H9 (cell line): ENCODE data around the gene ZNF646. TPM values are rescaled to one million over a fixed set of nuclear protein-coding genes. Genes with fewer than 3 reads are reported as not detected.
A peak's percentile ranks its signal among the peaks of the same experiment; 100 is the strongest.

Experiments
- DNase-seq: peaks from one replicate; pipeline ENCODE4 v3.0.0-alpha.2; 2017
- H2AFZ ChIP-seq: one replicate; pipeline ENCODE4 v1.6.1; 2013; ENCODE audit warnings: mild to moderate bottlenecking, low read length, control low read depth, moderate library complexity
- H2AK5ac ChIP-seq: 2 replicates; pipeline ENCODE4 v1.6.1; 2013; ENCODE audit warnings: low read length, control low read depth, mixed read lengths; ENCODE audit not compliant: insufficient read length
- H2BK120ac ChIP-seq: one replicate; pipeline ENCODE4 v1.6.1; 2013; ENCODE audit warnings: low read depth, mild to moderate bottlenecking, low read length, control low read depth, inconsistent platforms; ENCODE audit not compliant: poor library complexity, severe bottlenecking
- H2BK12ac ChIP-seq: 2 replicates; pipeline ENCODE4 v1.6.1; 2013; ENCODE audit warnings: low read length, control low read depth, mixed read lengths, low read depth; ENCODE audit not compliant: insufficient read length
- H2BK15ac ChIP-seq: 2 replicates; pipeline ENCODE4 v1.6.1; 2013; ENCODE audit warnings: low read depth, low read length, control low read depth
- H2BK20ac ChIP-seq: one replicate; pipeline ENCODE4 v1.6.1; 2013; ENCODE audit warnings: low read depth, mild to moderate bottlenecking, low read length, control low read depth, inconsistent platforms; ENCODE audit not compliant: poor library complexity, severe bottlenecking
- H2BK5ac ChIP-seq: 2 replicates; pipeline ENCODE4 v1.6.1; 2013; ENCODE audit warnings: low read length, control low read depth, mixed read lengths; ENCODE audit not compliant: insufficient read length
- H3K14ac ChIP-seq: 2 replicates; pipeline ENCODE4 v1.6.1; 2013; ENCODE audit warnings: low read length, control low read depth; ENCODE audit not compliant: insufficient read depth
- H3K18ac ChIP-seq: 2 replicates; pipeline ENCODE4 v1.6.1; 2013; ENCODE audit warnings: low read depth, mild to moderate bottlenecking, mixed read lengths, low read length, control low read depth; ENCODE audit not compliant: insufficient read length
- H3K23ac ChIP-seq: 2 replicates; pipeline ENCODE4 v1.6.1; 2013; ENCODE audit warnings: low read length, control low read depth, mixed read lengths, low read depth; ENCODE audit not compliant: insufficient read length
- H3K23me2 ChIP-seq: 2 replicates; pipeline ENCODE4 v1.6.1; 2013; ENCODE audit warnings: low read depth, mild to moderate bottlenecking, mixed read lengths, low read length, control low read depth; ENCODE audit not compliant: insufficient read length, poor library complexity, severe bottlenecking
- H3K27ac ChIP-seq: 2 replicates; pipeline ENCODE4 v1.5.1; 2013; ENCODE audit warnings: low read length, control low read depth, mixed read lengths, low read depth; ENCODE audit not compliant: insufficient read length
- H3K27me3 ChIP-seq: 2 replicates; pipeline ENCODE4 v1.6.1; 2013; ENCODE audit warnings: low read length, control low read depth, inconsistent platforms; ENCODE audit not compliant: insufficient read depth
- H3K4ac ChIP-seq: 2 replicates; pipeline ENCODE4 v1.6.1; 2013; ENCODE audit warnings: low read depth, mild to moderate bottlenecking, control low read depth, inconsistent platforms, low read length, moderate library complexity
- H3K4me1 ChIP-seq: 2 replicates; pipeline ENCODE4 v1.6.1; 2013; ENCODE audit warnings: low read length, control low read depth, inconsistent platforms; ENCODE audit not compliant: insufficient read depth
- H3K4me2 ChIP-seq: 2 replicates; pipeline ENCODE4 v1.6.1; 2013; ENCODE audit warnings: low read length, control low read depth, mixed read lengths; ENCODE audit not compliant: insufficient read length, insufficient read depth
- H3K56ac ChIP-seq: 2 replicates; pipeline ENCODE4 v1.6.1; 2013; ENCODE audit warnings: low read depth, mild to moderate bottlenecking, mixed read lengths, low read length, control low read depth; ENCODE audit not compliant: insufficient read length
- H3K79me1 ChIP-seq: 2 replicates; pipeline ENCODE4 v1.6.1; 2013; ENCODE audit warnings: low read depth, mild to moderate bottlenecking, moderate library complexity, low read length, control low read depth, inconsistent platforms; ENCODE audit not compliant: insufficient read depth, poor library complexity, severe bottlenecking
- H3K79me2 ChIP-seq: 2 replicates; pipeline ENCODE4 v1.6.1; 2013; ENCODE audit warnings: low read length, control low read depth, inconsistent platforms; ENCODE audit not compliant: insufficient read depth
- H3K9ac ChIP-seq: 2 replicates; pipeline ENCODE4 v1.6.1; 2013; ENCODE audit warnings: low read length, control low read depth, mixed read lengths; ENCODE audit not compliant: insufficient read length; ENCODE audit errors: extremely low read depth
- H3K9me3 ChIP-seq: one replicate; pipeline ENCODE4 v1.6.1; 2013; ENCODE audit warnings: low read depth, low read length, inconsistent platforms; ENCODE audit not compliant: control insufficient read depth
- H3T11ph ChIP-seq: one replicate; pipeline ENCODE4 v1.6.1; 2013; ENCODE audit warnings: mild to moderate bottlenecking, low read length, control low read depth, inconsistent platforms
- H4K20me1 ChIP-seq: one replicate; pipeline ENCODE4 v1.6.1; 2013; ENCODE audit not compliant: control insufficient read depth, insufficient read length, insufficient read depth
- H4K5ac ChIP-seq: 2 replicates; pipeline ENCODE4 v1.6.1; 2013; ENCODE audit warnings: low read depth, mild to moderate bottlenecking, mixed read lengths, low read length, control low read depth; ENCODE audit not compliant: insufficient read length
- H4K8ac ChIP-seq: replicated peaks from 2 replicates; pipeline ENCODE4 v1.6.1; 2013; ENCODE audit warnings: low read length, control low read depth, mixed read lengths, low read depth; ENCODE audit not compliant: insufficient read length
- H4K91ac ChIP-seq: 2 replicates; pipeline ENCODE4 v1.6.1; 2013; ENCODE audit warnings: low read depth, mild to moderate bottlenecking, moderate library complexity, mixed read lengths, low read length, control low read depth; ENCODE audit not compliant: insufficient read length
- H3K27ac Mint-ChIP-seq, 3 experiments: 2 replicates in 2 of 3; 3 replicates in 1 of 3; pipeline ENCODE4 v1.8.0; 2020 to 2021; ENCODE audit warnings: mixed read lengths in 3 of 3, mild to moderate bottlenecking in 1 of 3, moderate library complexity in 1 of 3
- H3K27me3 Mint-ChIP-seq: 2 replicates; pipeline ENCODE4 v1.8.0; 2021; ENCODE audit warnings: low read depth, mild to moderate bottlenecking, moderate library complexity, mixed read lengths
- H3K36me3 Mint-ChIP-seq, 3 experiments: 2 replicates in 2 of 3; 3 replicates in 1 of 3; pipeline ENCODE4 v1.8.0; 2020 to 2021; ENCODE audit warnings: low read depth in 3 of 3, mixed read lengths in 3 of 3; ENCODE audit not compliant: insufficient read depth in 1 of 3
- H3K4me1 Mint-ChIP-seq, 2 experiments: 2 replicates each; pipeline ENCODE4 v1.8.0; 2020; ENCODE audit warnings: mixed read lengths in 2 of 2
- H3K4me3 Mint-ChIP-seq, 2 experiments: 2 replicates in 1 of 2; 3 replicates in 1 of 2; pipeline ENCODE4 v1.8.0; 2020 to 2021; ENCODE audit warnings: mild to moderate bottlenecking in 2 of 2, mixed read lengths in 2 of 2, moderate library complexity in 1 of 2
- H3K9me3 Mint-ChIP-seq, 2 experiments: 2 replicates in 1 of 2; 3 replicates in 1 of 2; pipeline ENCODE4 v1.8.0; 2020; ENCODE audit warnings: mild to moderate bottlenecking in 2 of 2, mixed read lengths in 2 of 2, moderate library complexity in 1 of 2
- WGBS: extraction: QIAGEN DNeasy Blood & Tissue Kit; methylation state at CpG from one replicate; pipeline ENCODE4 v1.1.7; 2013; ENCODE audit warnings: missing lambda C conversion rate, low lambda C conversion rate, mixed read lengths; ENCODE audit not compliant: insufficient read length; ENCODE audit errors: extremely low coverage; 5-methylcytosine and 5-hydroxymethylcytosine counted together
- total RNA-seq: library from RNA; stranded (reverse); gene quantifications from 2 replicates; pipeline ENCODE4 v1.2.1, GENCODE V29; 2021
- TF ChIP-seq, protein P1 (sequence below): fragments of 200-600 bp; sonication (generic); conservative IDR thresholded peaks from 3 replicates; pipeline ENCODE4 v1.8.0; 2021; ENCODE audit warnings: antibody characterized with exemption, mild to moderate bottlenecking

The ZNF646 gene
- total RNA-seq, 1 experiment from 2014 or later: 29.2 TPM

DNA sequence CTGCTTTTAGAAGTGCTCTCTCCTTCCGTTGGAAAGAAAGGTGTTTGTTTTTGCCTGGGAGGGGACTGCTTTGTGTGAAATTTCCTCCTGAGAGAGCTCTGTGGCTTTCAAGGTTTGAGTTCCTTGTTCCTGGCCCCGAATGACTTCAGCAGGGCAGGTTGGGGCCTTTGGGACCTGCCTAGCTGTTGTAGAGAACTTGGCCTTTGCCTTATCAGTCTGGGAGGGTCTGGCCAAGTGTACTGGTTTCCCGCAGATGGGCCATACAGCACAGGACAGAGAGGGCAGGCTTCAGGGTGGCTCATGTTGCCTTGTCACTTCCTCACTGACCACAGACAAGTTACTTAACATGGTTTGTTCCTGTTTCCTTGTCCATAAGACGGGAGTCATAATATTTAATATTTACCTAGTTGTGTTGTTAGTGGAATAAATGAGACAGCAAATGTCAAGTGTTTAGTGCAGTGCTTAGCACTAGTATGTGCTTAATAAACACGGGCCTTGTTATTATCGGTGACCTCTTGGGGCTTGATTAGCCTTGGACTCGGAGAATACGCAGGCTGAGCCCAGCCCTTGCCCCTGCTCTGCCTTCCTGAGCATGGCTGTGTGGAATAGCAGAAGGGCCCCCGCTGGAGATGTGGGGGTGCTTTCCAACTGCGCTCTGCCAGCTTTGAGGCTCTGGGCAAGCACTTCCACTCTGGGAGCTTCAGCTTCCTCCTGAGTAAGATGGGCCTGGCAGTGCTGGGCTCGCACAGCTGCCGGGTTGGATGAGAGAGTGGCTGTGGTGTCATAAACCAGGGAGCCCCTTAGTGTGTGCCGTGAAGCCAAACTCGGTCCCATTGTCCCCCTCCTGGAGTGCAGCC, 54.7 kb downstream of the ZNF646 start:
- Histone ChIP-seq H3K27me3 (no peaks in the 10 kb centered on the region), H2BK15ac (no peak overlapping the region), H2AFZ (no peak overlapping the region), H2BK20ac (no peak overlapping the region), H4K8ac (no peak overlapping the region), H3K56ac (no peak overlapping the region), H3K4me1 (peaks cover 11% of the 10 kb centered on the region; the same call in 1 of the 2 replicates), H3K18ac (no peak overlapping the region), H3K9me3 (no peaks in the 10 kb centered on the region), H2BK12ac (no peak overlapping the region), H3K14ac (no peak overlapping the region; the same call in 1 of the 2 replicates), H4K20me1 (no peaks in the 10 kb centered on the region), H2BK5ac (no peak overlapping the region), H3K27ac (no peak overlapping the region), H4K5ac (no peak overlapping the region), H4K91ac (no peak overlapping the region), H3T11ph (no peak overlapping the region), H2BK120ac (no peak overlapping the region), H3K79me1 (peaks cover 5% of the 10 kb centered on the region), H3K4ac (no peak overlapping the region), H3K23me2 (peaks cover 4% of the 10 kb centered on the region), H3K9ac (no peak overlapping the region), H3K79me2 (peaks cover 4% of the 10 kb centered on the region; the same call in 1 of the 2 replicates), H3K4me2 (no peak overlapping the region), H3K23ac (no peak overlapping the region), H2AK5ac (no peak overlapping the region)
- no peak for DNase-seq
- H3K9me3 Mint-ChIP-seq: no peaks in the 10 kb centered on the region
- H3K4me1 Mint-ChIP-seq: peaks cover 30 to 33% of the 10 kb centered on the region in 2 experiments
- WGBS: no CpG with 5 or more reads among the region's 14 CpGs
- H3K36me3 Mint-ChIP-seq: peaks cover 29 to 52% (median 47%) of the 10 kb centered on the region in 3 experiments
- H3K4me3 Mint-ChIP-seq: no peak overlapping the region
- peak overlapping the region in 1 of 3 experiments; percentile 53; a peak in 1 of 7 replicates for H3K27ac Mint-ChIP-seq
- TF ChIP-seq, protein P1, sequence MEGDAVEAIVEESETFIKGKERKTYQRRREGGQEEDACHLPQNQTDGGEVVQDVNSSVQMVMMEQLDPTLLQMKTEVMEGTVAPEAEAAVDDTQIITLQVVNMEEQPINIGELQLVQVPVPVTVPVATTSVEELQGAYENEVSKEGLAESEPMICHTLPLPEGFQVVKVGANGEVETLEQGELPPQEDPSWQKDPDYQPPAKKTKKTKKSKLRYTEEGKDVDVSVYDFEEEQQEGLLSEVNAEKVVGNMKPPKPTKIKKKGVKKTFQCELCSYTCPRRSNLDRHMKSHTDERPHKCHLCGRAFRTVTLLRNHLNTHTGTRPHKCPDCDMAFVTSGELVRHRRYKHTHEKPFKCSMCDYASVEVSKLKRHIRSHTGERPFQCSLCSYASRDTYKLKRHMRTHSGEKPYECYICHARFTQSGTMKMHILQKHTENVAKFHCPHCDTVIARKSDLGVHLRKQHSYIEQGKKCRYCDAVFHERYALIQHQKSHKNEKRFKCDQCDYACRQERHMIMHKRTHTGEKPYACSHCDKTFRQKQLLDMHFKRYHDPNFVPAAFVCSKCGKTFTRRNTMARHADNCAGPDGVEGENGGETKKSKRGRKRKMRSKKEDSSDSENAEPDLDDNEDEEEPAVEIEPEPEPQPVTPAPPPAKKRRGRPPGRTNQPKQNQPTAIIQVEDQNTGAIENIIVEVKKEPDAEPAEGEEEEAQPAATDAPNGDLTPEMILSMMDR: no peak
- no peaks in the 10 kb centered on the region for H3K27me3 Mint-ChIP-seq
